Measurements from ENCODE around the gene SLC35F1. TPM values are rescaled to one million over a fixed set of nuclear protein-coding genes. Genes with fewer than 3 reads are reported as not detected.

The SLC35F1 gene
- total and polyA plus RNA-seq, 4 donors = 0.01 to 0.09 (median 0.08) TPM; not detected in 1

DNA sequence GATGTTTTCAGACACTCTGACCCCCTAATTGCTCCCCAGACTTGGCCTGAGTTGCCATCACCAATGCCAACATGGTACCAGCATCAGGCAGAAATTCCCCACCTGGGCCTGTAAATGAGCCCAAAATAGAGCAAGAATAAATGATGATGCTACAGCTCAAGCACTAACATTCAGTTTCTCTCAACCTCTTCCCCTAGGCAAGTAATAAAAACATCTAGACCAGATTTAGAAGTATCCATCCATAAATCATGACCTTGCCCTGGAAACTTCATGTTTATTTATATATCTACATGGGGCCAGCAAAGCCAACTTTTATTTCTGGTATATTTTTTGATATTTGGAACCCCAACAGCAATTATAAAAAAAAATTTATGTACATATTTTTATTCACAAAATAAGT is 419.6 kb downstream of the SLC35F1 start:
- no peak overlapping the region for H3K9ac ChIP-seq (ENCODE audit: low read depth in 1 of 2, low read length in 2 of 2)
- no peak overlapping the region for H3K27ac ChIP-seq (ENCODE audit: low read depth in 1 of 2, low read length in 2 of 2)
- no peaks in the 10 kb centered on the region for H3K4me1 ChIP-seq (ENCODE audit: control insufficient read depth in 4 of 4, insufficient read depth in 4 of 4, low read length in 3 of 4)
- TF ChIP-seq RAD21 (IDR thresholded peaks at IDR 0.05) (no peak), EGR1 (IDR thresholded peaks at IDR 0.05; ENCODE audit: low read depth in 2 of 2) (no peak), JUND (IDR thresholded peaks at IDR 0.05) (no peak), HNF4G (IDR thresholded peaks at IDR 0.05) (no peak), RXRA (IDR thresholded peaks at IDR 0.05) (no peak)
- H3K4me3 ChIP-seq (ENCODE audit: low read depth in 1 of 3, low read length in 3 of 3) = no peak overlapping the region
- no peaks in the 10 kb centered on the region for H3K36me3 ChIP-seq (ENCODE audit: control insufficient read depth in 4 of 4, insufficient read depth in 3 of 4, low read depth in 1 of 4, low read length in 3 of 4)
- no peak for DNase-seq (ENCODE audit: low spot score)
- no peaks in the 10 kb centered on the region for H3K27me3 ChIP-seq (ENCODE audit: control insufficient read depth in 4 of 4, insufficient read depth in 4 of 4, low read length in 3 of 4)
- no peaks in the 10 kb centered on the region for H3K9me3 ChIP-seq (ENCODE audit: control insufficient read depth in 4 of 4, low read length in 3 of 4)

DNA sequence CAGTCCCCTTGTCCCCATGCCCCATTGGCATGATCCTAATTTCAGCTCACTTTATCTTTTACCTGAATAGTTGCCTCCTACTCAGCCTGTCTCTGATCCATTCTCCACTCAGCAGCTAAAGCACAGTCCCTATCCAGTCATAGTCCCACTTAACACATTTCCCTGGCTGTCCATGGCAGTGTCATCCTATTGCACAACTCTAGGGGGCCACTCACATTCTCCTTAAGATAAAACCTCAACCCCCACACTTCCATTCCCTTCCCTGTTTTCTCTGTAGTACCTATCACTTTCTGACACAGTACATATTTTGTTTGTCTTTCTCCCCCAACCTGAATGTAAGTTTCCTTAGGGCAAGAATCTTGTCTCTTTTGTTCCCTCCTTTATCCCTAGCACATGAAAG is 420.2 kb downstream of the SLC35F1 start:
- no peak overlapping the region for H3K27ac ChIP-seq (ENCODE audit: low read depth in 1 of 2, low read length in 2 of 2)
- H3K4me1 ChIP-seq (ENCODE audit: control insufficient read depth in 4 of 4, insufficient read depth in 4 of 4, low read length in 3 of 4) = no peaks in the 10 kb centered on the region
- no peaks in the 10 kb centered on the region for H3K9me3 ChIP-seq (ENCODE audit: control insufficient read depth in 4 of 4, low read length in 3 of 4)
- H3K4me3 ChIP-seq (ENCODE audit: low read depth in 1 of 3, low read length in 3 of 3) = no peak overlapping the region
- TF ChIP-seq TAF1 (conservative IDR thresholded peaks at IDR 0.05) (no peak), HNF4A (conservative IDR thresholded peaks at IDR 0.05) (no peak), FOXA2 (IDR thresholded peaks at IDR 0.05) (no peak), FOXA1 (IDR thresholded peaks at IDR 0.05) (no peak), RAD21 (IDR thresholded peaks at IDR 0.05) (no peak), GABPA (IDR thresholded peaks at IDR 0.05 in 1 of 2, conservative IDR thresholded peaks at IDR 0.05 in 1 of 2) (no peak), RXRA (IDR thresholded peaks at IDR 0.05) (no peak), YY1 (IDR thresholded peaks at IDR 0.05) (no peak), SP1 (IDR thresholded peaks at IDR 0.05) (no peak), EGR1 (IDR thresholded peaks at IDR 0.05; ENCODE audit: low read depth in 2 of 2) (no peak), JUND (IDR thresholded peaks at IDR 0.05) (no peak), HNF4G (IDR thresholded peaks at IDR 0.05) (no peak), NR2F2 (IDR thresholded peaks at IDR 0.05) (no peak)
- TF ChIP-seq, protein P1, sequence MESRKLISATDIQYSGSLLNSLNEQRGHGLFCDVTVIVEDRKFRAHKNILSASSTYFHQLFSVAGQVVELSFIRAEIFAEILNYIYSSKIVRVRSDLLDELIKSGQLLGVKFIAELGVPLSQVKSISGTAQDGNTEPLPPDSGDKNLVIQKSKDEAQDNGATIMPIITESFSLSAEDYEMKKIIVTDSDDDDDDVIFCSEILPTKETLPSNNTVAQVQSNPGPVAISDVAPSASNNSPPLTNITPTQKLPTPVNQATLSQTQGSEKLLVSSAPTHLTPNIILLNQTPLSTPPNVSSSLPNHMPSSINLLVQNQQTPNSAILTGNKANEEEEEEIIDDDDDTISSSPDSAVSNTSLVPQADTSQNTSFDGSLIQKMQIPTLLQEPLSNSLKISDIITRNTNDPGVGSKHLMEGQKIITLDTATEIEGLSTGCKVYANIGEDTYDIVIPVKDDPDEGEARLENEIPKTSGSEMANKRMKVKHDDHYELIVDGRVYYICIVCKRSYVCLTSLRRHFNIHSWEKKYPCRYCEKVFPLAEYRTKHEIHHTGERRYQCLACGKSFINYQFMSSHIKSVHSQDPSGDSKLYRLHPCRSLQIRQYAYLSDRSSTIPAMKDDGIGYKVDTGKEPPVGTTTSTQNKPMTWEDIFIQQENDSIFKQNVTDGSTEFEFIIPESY (IDR thresholded peaks at IDR 0.05) = no peak
- TF ChIP-seq, protein P2, sequence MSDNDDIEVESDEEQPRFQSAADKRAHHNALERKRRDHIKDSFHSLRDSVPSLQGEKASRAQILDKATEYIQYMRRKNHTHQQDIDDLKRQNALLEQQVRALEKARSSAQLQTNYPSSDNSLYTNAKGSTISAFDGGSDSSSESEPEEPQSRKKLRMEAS (IDR thresholded peaks at IDR 0.05) = no peak
- TF ChIP-seq, protein P3, sequence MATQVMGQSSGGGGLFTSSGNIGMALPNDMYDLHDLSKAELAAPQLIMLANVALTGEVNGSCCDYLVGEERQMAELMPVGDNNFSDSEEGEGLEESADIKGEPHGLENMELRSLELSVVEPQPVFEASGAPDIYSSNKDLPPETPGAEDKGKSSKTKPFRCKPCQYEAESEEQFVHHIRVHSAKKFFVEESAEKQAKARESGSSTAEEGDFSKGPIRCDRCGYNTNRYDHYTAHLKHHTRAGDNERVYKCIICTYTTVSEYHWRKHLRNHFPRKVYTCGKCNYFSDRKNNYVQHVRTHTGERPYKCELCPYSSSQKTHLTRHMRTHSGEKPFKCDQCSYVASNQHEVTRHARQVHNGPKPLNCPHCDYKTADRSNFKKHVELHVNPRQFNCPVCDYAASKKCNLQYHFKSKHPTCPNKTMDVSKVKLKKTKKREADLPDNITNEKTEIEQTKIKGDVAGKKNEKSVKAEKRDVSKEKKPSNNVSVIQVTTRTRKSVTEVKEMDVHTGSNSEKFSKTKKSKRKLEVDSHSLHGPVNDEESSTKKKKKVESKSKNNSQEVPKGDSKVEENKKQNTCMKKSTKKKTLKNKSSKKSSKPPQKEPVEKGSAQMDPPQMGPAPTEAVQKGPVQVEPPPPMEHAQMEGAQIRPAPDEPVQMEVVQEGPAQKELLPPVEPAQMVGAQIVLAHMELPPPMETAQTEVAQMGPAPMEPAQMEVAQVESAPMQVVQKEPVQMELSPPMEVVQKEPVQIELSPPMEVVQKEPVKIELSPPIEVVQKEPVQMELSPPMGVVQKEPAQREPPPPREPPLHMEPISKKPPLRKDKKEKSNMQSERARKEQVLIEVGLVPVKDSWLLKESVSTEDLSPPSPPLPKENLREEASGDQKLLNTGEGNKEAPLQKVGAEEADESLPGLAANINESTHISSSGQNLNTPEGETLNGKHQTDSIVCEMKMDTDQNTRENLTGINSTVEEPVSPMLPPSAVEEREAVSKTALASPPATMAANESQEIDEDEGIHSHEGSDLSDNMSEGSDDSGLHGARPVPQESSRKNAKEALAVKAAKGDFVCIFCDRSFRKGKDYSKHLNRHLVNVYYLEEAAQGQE (IDR thresholded peaks at IDR 0.05) = no peak
- TF ChIP-seq, protein P4, sequence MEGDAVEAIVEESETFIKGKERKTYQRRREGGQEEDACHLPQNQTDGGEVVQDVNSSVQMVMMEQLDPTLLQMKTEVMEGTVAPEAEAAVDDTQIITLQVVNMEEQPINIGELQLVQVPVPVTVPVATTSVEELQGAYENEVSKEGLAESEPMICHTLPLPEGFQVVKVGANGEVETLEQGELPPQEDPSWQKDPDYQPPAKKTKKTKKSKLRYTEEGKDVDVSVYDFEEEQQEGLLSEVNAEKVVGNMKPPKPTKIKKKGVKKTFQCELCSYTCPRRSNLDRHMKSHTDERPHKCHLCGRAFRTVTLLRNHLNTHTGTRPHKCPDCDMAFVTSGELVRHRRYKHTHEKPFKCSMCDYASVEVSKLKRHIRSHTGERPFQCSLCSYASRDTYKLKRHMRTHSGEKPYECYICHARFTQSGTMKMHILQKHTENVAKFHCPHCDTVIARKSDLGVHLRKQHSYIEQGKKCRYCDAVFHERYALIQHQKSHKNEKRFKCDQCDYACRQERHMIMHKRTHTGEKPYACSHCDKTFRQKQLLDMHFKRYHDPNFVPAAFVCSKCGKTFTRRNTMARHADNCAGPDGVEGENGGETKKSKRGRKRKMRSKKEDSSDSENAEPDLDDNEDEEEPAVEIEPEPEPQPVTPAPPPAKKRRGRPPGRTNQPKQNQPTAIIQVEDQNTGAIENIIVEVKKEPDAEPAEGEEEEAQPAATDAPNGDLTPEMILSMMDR (IDR thresholded peaks at IDR 0.05; ENCODE audit: low read depth, low read length, missing input control) = no peak
- TF ChIP-seq, protein P5, sequence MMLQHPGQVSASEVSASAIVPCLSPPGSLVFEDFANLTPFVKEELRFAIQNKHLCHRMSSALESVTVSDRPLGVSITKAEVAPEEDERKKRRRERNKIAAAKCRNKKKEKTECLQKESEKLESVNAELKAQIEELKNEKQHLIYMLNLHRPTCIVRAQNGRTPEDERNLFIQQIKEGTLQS (IDR thresholded peaks at IDR 0.05) = no peak
- no peaks in the 10 kb centered on the region for H3K27me3 ChIP-seq (ENCODE audit: control insufficient read depth in 4 of 4, insufficient read depth in 4 of 4, low read length in 3 of 4)
- DNase-seq (ENCODE audit: low spot score) = no peak
- H3K36me3 ChIP-seq (ENCODE audit: control insufficient read depth in 4 of 4, insufficient read depth in 3 of 4, low read depth in 1 of 4, low read length in 3 of 4) = no peaks in the 10 kb centered on the region
- no peak overlapping the region for H3K9ac ChIP-seq (ENCODE audit: low read depth in 1 of 2, low read length in 2 of 2)

Data from liver (tissue), 9 donors.